HG03354 (cell line): ENCODE data around the gene TMEM80.

ENCODE experiments used
- ATAC-seq: cut with Tn5 transposase; IDR thresholded peaks from one replicate; pipeline ENCODE4 v1.9.1; 2021; ENCODE audit warnings: mild to moderate bottlenecking; ENCODE audit not compliant: unreplicated experiment, poor library complexity, severe bottlenecking

Gene TMEM80

GRCh38 chr11:719214-720016 is 23.8 kb downstream of the TMEM80 start:
- no peak for ATAC-seq

- no peak for ATAC-seq
These were observed 24.5 kb downstream of the TMEM80 start for GRCh38 chr11:720017-720641.

DNA sequence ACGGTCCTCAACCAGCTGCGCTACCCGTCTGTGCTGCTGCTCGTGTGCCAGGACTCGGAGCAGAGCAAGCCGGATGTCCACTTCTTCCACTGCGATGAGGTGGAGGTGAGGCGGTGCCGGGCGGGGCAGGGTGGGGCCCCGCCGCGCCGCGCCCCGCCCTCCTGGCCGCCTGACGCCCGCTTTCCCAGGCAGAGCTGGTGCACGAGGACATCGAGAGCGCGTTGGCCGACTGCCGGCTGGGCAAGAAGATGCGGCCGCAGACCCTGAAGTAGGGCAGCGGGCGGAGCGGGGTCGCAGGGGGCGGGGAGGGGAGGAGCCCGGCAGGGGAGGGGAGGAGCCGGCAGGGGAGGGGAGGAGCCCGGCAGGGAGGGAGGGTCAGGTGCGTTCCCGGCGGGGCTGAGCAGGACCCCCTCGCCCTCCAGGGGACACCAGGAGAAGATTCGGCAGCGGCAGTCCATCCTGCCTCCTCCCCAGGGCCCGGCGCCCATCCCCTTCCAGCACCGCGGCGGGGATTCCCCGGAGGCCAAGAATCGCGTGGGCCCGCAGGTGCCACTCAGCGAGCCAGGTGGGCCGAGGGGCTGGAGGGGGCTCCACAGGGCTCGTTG is 25.1 kb downstream of the TMEM80 start:
- no peak for ATAC-seq

GRCh38 chr11:721247-721740 is 25.7 kb downstream of the TMEM80 start:
- ATAC-seq: no peak

GRCh38 chr11:721741-722345 is 26.2 kb downstream of the TMEM80 start:
- ATAC-seq: no peak

DNA sequence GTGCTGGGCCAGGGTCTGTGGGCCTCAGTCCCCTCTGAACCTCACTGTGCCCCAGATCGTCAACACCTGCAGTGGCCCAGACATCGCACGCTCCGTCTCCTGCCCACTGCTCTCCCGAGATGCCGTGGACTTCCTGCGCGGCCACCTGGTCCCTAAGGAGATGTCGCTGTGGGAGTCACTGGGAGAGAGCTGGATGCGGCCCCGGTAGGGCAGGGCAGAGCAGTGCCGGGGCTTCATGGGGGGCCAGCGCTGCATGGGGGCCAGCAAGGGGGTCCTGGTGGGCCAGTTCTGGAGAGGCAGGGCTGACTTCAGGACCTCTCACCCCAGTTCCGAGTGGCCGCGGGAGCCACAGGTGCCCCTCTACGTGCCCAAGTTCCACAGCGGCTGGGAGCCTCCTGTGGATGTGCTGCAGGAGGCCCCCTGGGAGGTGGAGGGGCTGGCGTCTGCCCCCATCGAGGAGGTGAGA is 26.8 kb downstream of the TMEM80 start:
- ATAC-seq: no peak

DNA sequence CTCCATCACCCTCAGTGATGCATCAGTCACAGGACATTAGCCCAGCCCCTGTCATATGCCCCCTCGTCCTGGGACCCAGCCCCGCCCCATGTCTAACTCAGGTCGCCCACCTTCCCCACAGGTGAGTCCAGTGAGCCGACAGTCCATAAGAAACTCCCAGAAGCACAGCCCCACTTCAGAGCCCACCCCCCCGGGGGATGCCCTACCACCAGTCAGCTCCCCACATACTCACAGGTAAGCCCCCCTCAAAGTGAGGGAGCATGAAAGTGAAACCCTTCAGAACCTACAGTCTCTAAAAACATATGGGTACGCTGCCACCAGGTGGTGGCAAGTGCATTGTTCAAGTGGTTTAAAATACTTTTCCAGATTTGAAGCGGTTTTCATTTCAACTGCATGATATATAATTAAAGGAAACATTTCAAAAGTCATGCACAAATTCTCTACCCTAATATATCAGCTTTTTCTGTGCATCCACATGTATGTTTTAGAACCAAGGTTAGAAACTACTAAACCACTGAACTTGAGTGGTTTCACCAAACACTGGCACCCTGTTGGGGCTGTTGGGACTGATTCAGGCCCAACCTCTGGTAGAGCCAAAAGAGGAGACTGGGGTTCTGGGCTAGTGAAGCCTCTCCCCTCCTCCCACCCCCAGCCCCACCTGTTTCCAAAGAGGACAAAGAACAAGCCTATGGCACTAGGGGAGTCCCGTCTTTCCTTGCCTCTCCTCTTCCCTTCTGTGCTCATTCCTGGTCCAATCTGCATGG is 27.7 kb downstream of the TMEM80 start:
- no peak for ATAC-seq

GRCh38 chr11:724049-724777 is 28.6 kb downstream of the TMEM80 start:
- no peak for ATAC-seq

GRCh38 chr11:724778-725386 is 29.3 kb downstream of the TMEM80 start:
- ATAC-seq: no peak

- no peak for ATAC-seq
These were observed 30.1 kb downstream of the TMEM80 start for GRCh38 chr11:725624-726202.

GRCh38 chr11:726278-727220 is 30.9 kb downstream of the TMEM80 start:
- peak; percentile 41 for ATAC-seq

DNA sequence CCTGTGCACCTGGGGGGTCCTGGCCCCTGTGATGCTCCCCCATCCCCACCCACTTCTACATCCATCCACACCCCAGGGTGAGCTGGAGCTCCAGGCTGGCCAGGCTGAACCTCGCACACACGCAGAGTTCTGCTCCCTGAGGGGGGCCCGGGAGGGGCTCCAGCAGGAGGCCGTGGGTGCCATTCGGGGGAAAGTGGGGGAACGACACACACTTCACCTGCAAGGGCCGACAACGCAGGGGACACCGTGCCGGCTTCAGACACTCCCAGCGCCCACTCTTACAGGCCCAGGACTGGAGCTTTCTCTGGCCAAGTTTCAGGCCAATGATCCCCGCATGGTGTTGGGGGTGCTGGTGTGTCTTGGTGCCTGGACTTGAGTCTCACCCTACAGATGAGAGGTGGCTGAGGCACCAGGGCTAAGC is 31.7 kb downstream of the TMEM80 start:
- no peak for ATAC-seq

DNA sequence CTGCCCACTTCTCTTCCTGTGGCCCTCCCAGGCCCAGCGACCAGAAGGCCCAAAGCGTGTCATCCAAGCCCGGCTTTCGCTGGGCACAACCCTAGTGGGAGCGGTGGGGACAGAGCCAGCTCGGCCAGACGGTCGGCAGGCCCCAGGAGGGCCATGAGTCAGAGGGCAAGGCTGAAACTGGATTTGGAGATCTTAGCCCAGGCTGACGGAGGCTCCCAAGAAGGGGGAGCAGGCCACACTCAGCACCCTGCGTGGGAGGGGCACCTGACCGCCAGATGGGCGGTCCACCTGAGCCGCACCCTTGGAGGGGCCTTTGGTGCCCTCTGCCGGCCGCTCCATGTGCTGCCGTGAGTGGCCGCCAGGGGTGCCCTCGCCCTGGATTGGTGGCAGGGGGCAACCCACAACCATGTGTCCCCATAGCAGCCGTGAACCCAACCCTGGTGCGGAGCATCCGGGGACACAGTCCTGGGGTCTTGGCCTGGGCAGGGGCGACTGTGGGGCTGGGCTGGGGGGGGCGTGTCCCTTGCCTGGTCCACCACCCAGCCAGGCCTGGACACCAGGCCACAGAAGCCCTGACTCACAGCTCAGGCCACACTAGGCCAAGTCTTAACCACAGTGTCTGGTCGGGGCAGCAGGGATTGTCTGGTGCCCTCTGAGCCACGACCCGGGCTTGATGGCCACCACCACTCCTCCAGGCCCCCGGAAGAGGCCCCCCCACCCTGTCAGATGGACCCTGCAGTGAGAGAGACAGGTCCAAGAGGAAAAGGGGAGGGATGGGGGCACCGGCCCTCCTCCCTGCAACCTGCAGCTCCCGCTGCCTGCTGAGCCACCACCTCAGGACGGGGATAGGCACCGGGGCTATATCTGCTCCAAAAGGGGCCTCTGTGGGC is 32.5 kb downstream of the TMEM80 start:
- peak; percentile 57 for ATAC-seq

- no peak for ATAC-seq
These were observed 33.4 kb downstream of the TMEM80 start for GRCh38 chr11:728901-729491.

DNA sequence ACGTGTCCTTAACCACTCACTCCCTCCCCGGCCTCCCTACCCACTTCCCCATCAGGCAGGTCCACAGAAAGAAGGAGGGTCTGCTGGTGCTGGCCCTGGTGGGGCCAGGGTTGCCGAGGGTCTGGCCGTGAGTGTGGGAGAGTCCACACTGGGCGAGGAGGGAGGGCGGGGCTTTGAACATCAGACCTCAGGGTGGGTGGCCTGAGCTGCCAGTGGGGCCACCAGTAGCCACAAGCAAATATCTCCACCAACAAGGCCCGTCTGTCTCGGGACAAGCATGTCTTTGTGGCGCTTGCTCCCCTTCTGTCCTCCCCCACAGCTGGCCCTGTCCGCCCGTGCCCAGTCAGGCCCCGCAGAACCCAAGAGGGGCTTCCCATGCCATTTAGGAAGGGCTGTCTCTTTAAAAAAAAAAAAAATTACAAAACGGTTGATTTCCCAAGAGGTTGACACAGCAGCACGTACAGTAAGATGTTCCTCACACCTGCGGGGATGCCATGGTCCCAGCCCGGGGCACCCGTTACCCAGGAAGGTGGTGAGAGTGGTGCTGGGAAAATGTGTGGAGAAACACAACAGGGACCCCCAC is 34.0 kb downstream of the TMEM80 start:
- no peak for ATAC-seq

DNA sequence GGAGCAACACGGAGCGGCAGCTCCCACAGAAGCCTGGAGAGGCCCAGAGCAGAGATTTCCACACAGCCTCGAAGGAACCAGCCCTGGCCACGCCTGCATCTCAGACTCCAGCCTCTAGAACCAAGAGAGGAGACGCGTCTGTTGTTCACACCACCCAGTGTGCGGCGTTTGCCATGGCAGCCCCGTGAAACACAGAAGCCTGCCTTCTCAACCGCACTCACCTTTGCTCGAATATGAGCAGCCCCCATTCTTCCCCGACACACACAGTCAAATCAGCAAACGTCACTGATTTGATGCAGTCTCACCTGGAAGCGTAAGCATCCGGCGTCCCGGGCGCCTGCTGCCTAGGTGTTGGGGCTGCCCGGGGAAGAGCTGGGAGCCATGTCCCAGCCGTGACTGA is 37.5 kb downstream of the TMEM80 start:
- ATAC-seq: no peak
